SU-DHL-6 (cell line): ENCODE measurements around the gene NCF1.

ENCODE experiments used
- CTCF ChIP-seq: fragments of 200-600 bp; sonication (generic); IDR thresholded peaks from one replicate; pipeline ENCODE4 v1.5.1; 2017; ENCODE audit warnings: antibody characterized with exemption, mild to moderate bottlenecking, low read length, moderate library complexity; ENCODE audit not compliant: insufficient read depth, poor library complexity, severe bottlenecking
- EZH2phosphoT487 ChIP-seq: fragments of 200-600 bp; sonication (generic), shearing (Covaris generic); conservative IDR thresholded peaks from 2 replicates; pipeline ENCODE4 v1.6.1; 2018; ENCODE audit warnings: mild to moderate bottlenecking, antibody characterized with exemption, low read length, moderate library complexity, mixed read lengths

GRCh38 chr7:74725840-74726239, 48.0 kb upstream of the NCF1 start:
- TF ChIP-seq CTCF (no peak), EZH2phosphoT487 (no peak)
